Central memory CD8-positive, alpha-beta T cell (primary cell): ENCODE measurements around the gene RFPL4AL1.

Source experiments
- ATAC-seq: fragments of 150-1000 bp; cut with Tn5 transposase; replicated peaks from 2 replicates; pipeline ENCODE4 v1.10.0; 2022; ENCODE audit warnings: mild to moderate bottlenecking, moderate FRiP score, moderate number of reproducible peaks; ENCODE audit not compliant: poor library complexity, severe bottlenecking; ENCODE audit errors: extremely low read depth
- DNase-seq, 2 donors: peaks; one replicate each; pipeline ENCODE4 v3.0.0; 2021; ENCODE audit warnings: low spot score in 2 of 2
- H3K27ac Mint-ChIP-seq: one replicate; pipeline ENCODE4 v1.8.0; 2022; ENCODE audit warnings: low read depth, mild to moderate bottlenecking, moderate library complexity, mixed read lengths
- H3K27me3 Mint-ChIP-seq: one replicate; pipeline ENCODE4 v1.8.0; 2022; ENCODE audit warnings: mixed read lengths
- H3K36me3 Mint-ChIP-seq: one replicate; pipeline ENCODE4 v1.8.0; 2022; ENCODE audit warnings: mild to moderate bottlenecking, moderate library complexity, mixed read lengths; ENCODE audit not compliant: insufficient read depth
- H3K4me1 Mint-ChIP-seq: one replicate; pipeline ENCODE4 v1.8.0; 2022; ENCODE audit warnings: mixed read lengths
- H3K4me3 Mint-ChIP-seq: one replicate; pipeline ENCODE4 v1.8.0; 2022; ENCODE audit warnings: mild to moderate bottlenecking, moderate library complexity, mixed read lengths
- H3K9me3 Mint-ChIP-seq: one replicate; pipeline ENCODE4 v1.8.0; 2022; ENCODE audit warnings: mixed read lengths

RFPL4AL1 gene

DNA sequence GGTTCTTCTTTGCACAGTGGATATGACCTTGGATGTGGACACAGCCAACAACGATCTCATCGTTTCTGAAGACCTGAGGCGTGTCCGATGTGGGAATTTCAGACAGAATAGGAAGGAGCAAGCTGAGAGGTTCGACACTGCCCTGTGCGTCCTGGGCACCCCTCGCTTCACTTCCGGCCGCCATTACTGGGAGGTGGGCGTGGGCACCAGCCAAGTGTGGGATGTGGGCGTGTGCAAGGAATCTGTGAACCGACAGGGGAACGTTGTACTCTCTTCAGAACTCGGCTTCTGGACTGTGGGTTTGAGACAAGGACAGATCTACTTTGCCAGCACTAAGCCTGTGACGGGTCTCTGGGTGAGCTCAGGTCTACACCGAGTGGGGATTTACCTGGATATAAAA is 9.4 kb downstream of the RFPL4AL1 start:
- no peak for ATAC-seq
- Mint-ChIP-seq H3K36me3 (no peaks in the 10 kb centered on the region), H3K9me3 (no peaks in the 10 kb centered on the region), H3K27me3 (peaks cover 65% of the 10 kb centered on the region), H3K4me1 (no peaks in the 10 kb centered on the region), H3K27ac (no peak overlapping the region), H3K4me3 (no peak overlapping the region)
- no peak for DNase-seq

GRCh38 chr19:55781112-55781511 is 12.2 kb downstream of the RFPL4AL1 start:
- ATAC-seq (no peak), DNase-seq (no peak)
- Mint-ChIP-seq H3K9me3 (no peaks in the 10 kb centered on the region), H3K4me1 (no peaks in the 10 kb centered on the region), H3K27me3 (peaks cover 73% of the 10 kb centered on the region), H3K36me3 (no peaks in the 10 kb centered on the region), H3K4me3 (no peak overlapping the region), H3K27ac (no peak overlapping the region)

- Mint-ChIP-seq H3K9me3 (peaks cover 4% of the 10 kb centered on the region), H3K4me3 (no peak overlapping the region), H3K4me1 (no peaks in the 10 kb centered on the region), H3K27ac (no peak overlapping the region), H3K27me3 (peaks cover 25% of the 10 kb centered on the region), H3K36me3 (no peaks in the 10 kb centered on the region)
- DNase-seq, result no peak
- no peak for ATAC-seq
These were observed 26.1 kb downstream of the RFPL4AL1 start for GRCh38 chr19:55795021-55795420.

GRCh38 chr19:55801416-55801815 is 32.5 kb downstream of the RFPL4AL1 start:
- no peak overlapping the region for H3K27ac Mint-ChIP-seq
- no peaks in the 10 kb centered on the region for H3K36me3 Mint-ChIP-seq
- ATAC-seq (no peak), DNase-seq (no peak)
- peaks cover 37% of the 10 kb centered on the region for H3K27me3 Mint-ChIP-seq
- H3K4me3 Mint-ChIP-seq, result no peak overlapping the region
- H3K4me1 Mint-ChIP-seq, result no peaks in the 10 kb centered on the region
- peaks cover 4% of the 10 kb centered on the region for H3K9me3 Mint-ChIP-seq

DNA sequence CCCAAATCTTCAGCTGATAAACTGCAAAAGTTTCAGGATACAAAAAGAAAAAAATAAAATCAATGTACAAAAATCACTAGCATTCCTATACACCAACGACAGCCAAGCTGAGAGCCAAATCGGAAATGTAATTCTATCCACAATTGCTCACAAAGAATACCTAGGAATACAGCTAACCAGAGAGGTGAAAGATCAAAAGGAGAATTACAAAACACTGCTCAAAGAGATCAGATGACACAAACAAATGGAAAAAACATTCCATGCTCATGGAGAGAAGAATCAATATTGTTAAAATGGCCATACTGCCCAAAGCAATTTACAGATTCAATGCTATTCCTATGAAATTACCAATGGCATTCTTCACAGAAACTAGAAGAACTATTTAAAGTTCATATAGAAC is 33.4 kb downstream of the RFPL4AL1 start:
- ATAC-seq, result no peak
- Mint-ChIP-seq H3K4me1 (no peaks in the 10 kb centered on the region), H3K27ac (no peak overlapping the region), H3K9me3 (peaks cover 10% of the 10 kb centered on the region), H3K4me3 (no peak overlapping the region), H3K36me3 (no peaks in the 10 kb centered on the region), H3K27me3 (peaks cover 33% of the 10 kb centered on the region)
- DNase-seq, result no peak

DNA sequence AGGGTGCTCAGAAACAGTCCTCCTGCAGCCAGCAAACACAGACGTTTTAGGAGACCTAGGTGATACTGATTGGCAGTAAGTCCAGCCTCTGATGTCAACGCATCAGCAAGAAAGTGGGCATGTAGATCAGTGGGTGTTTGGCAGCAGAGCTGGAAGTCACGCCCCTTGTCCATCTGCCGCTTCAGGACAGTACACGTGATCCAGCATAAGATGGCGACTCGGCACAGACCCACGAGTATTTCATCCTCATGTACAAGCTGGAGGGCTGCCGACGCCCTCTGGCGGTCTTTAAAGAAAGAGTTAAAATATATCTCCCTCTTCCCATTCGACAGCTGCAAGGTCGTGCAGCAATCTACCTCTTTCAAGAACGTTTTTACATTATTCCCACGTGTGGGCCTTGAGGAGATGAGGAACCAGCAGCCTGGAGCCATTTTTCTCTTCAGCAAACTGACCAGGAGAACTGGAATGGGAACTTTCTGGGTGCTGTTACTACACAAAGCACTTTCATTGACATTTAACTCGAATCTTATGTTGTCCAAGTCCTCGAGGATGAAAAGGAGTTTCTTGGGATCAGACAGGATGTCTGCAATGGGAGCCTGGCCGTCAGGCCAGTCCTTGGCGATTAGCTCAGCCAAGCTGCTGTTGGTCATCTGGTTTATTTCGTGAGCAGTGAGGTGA is 40.6 kb downstream of the RFPL4AL1 start:
- H3K4me1 Mint-ChIP-seq, result no peaks in the 10 kb centered on the region
- ATAC-seq (no peak), DNase-seq (no peak)
- peaks cover 11% of the 10 kb centered on the region for H3K9me3 Mint-ChIP-seq
- peaks cover 2% of the 10 kb centered on the region for H3K36me3 Mint-ChIP-seq
- H3K4me3 Mint-ChIP-seq, result no peak overlapping the region
- peaks cover 30% of the 10 kb centered on the region for H3K27me3 Mint-ChIP-seq
- H3K27ac Mint-ChIP-seq, result no peak overlapping the region

DNA sequence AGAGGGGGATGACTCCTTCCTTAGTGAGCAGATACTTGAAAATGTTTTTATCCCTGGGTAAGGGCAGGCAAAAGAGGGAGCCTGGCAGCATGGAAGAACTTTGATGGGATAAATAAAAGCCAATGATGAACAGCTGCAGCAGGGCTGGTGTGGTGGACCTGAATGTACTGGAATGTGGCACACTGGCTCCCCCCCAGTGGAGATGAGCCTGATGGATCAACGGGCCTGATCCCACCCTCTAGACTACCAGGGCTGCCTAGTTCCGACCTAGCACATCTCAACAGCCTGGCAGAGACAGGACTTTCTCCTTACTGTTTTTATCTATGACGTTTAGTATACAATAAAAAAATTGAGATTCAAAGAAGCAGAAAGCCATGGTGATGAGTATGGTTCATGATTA is 42.4 kb downstream of the RFPL4AL1 start:
- Mint-ChIP-seq H3K4me1 (no peaks in the 10 kb centered on the region), H3K9me3 (peaks cover 11% of the 10 kb centered on the region), H3K36me3 (peaks cover 2% of the 10 kb centered on the region), H3K27me3 (peaks cover 36% of the 10 kb centered on the region), H3K4me3 (no peak overlapping the region), H3K27ac (no peak overlapping the region)
- no peak for DNase-seq
- no peak for ATAC-seq

DNA sequence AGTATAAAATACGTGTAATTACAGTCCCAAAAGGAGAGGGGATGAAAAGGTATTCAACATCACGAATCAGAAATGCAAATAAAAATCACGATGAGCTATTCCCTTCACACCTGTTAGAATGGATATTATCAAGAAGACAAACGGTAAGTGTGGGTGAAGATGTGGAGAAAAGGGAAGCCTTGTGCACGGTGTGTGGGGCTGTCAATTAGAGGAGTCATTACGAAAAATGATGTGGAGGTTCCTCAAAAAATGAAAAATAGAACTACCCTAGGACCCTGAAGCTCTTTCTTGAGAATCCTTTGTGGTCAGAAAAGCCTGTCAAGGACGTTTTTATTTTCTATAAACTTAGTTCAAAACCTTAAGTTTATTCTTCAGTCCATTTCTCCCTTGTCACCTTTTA is 43.5 kb downstream of the RFPL4AL1 start:
- DNase-seq (no peak), ATAC-seq (no peak)
- H3K9me3 Mint-ChIP-seq, result peaks cover 5% of the 10 kb centered on the region
- peaks cover 2% of the 10 kb centered on the region for H3K36me3 Mint-ChIP-seq
- no peak overlapping the region for H3K27ac Mint-ChIP-seq
- no peaks in the 10 kb centered on the region for H3K4me1 Mint-ChIP-seq
- H3K4me3 Mint-ChIP-seq, result no peak overlapping the region
- H3K27me3 Mint-ChIP-seq, result peaks cover 36% of the 10 kb centered on the region

- Mint-ChIP-seq H3K27ac (no peak overlapping the region), H3K36me3 (peaks cover 2% of the 10 kb centered on the region), H3K27me3 (peaks cover 36% of the 10 kb centered on the region), H3K4me3 (no peak overlapping the region), H3K9me3 (peaks cover 3% of the 10 kb centered on the region), H3K4me1 (no peaks in the 10 kb centered on the region)
- DNase-seq (no peak), ATAC-seq (no peak)
These were observed 45.0 kb downstream of the RFPL4AL1 start for GRCh38 chr19:55813906-55814305.

GRCh38 chr19:55820037-55820436 is 51.1 kb downstream of the RFPL4AL1 start:
- ATAC-seq (no peak), DNase-seq (no peak)
- no peaks in the 10 kb centered on the region for H3K4me1 Mint-ChIP-seq
- H3K36me3 Mint-ChIP-seq, result no peaks in the 10 kb centered on the region
- H3K4me3 Mint-ChIP-seq, result no peak overlapping the region
- H3K27me3 Mint-ChIP-seq, result peaks cover 19% of the 10 kb centered on the region
- no peak overlapping the region for H3K27ac Mint-ChIP-seq
- no peaks in the 10 kb centered on the region for H3K9me3 Mint-ChIP-seq
